HG03095 (cell line): ENCODE results near the gene DEPDC4.

Source experiments
- ATAC-seq: cut with Tn5 transposase; IDR thresholded peaks from one replicate; pipeline ENCODE4 v1.9.1; 2021; ENCODE audit warnings: moderate library complexity; ENCODE audit not compliant: unreplicated experiment

DEPDC4 gene

GRCh38 chr12:100219328-100220109 is 47.4 kb downstream of the DEPDC4 start:
- no peak for ATAC-seq

- ATAC-seq: no peak
These were observed 50.5 kb downstream of the DEPDC4 start for GRCh38 chr12:100216337-100216736.

- ATAC-seq: no peak
These were observed 51.7 kb downstream of the DEPDC4 start for GRCh38 chr12:100215209-100215608.

GRCh38 chr12:100214518-100214917 is 52.4 kb downstream of the DEPDC4 start:
- ATAC-seq: no peak

GRCh38 chr12:100213016-100213891 is 53.6 kb downstream of the DEPDC4 start:
- ATAC-seq: no peak

- ATAC-seq: no peak
These were observed 55.2 kb downstream of the DEPDC4 start for GRCh38 chr12:100211698-100212097.

GRCh38 chr12:100208834-100209233 is 58.0 kb downstream of the DEPDC4 start:
- ATAC-seq: no peak

- ATAC-seq: no peak
These were observed 59.6 kb downstream of the DEPDC4 start for GRCh38 chr12:100207311-100207710.

GRCh38 chr12:100201604-100202423 is 65.1 kb downstream of the DEPDC4 start:
- no peak for ATAC-seq

- peak; percentile 92 for ATAC-seq
These were observed 66.3 kb downstream of the DEPDC4 start, which contains the start of gene ACTR6 for GRCh38 chr12:100200463-100201181. ACTR6 (plus strand) TSS chr12:100200815; CDS start chr12:100200852, 37 bp downstream.

GRCh38 chr12:100199347-100200149 is 67.3 kb downstream of the DEPDC4 start:
- peak; percentile 68 for ATAC-seq

- no peak for ATAC-seq
These were observed 67.9 kb downstream of the DEPDC4 start for GRCh38 chr12:100199023-100199346.

- ATAC-seq: no peak
These were observed 69.4 kb downstream of the DEPDC4 start for GRCh38 chr12:100197486-100197885.

- no peak for ATAC-seq
These were observed 73.8 kb downstream of the DEPDC4 start for GRCh38 chr12:100193085-100193484.
